IMR-90 (cell line): ENCODE measurements around the gene TCEA2. TPM values are rescaled to one million over a fixed set of nuclear protein-coding genes. Genes with fewer than 3 reads are reported as not detected.

Experiments
- ATAC-seq: fragments of 200-7000 bp; cut with Tn5 transposase; 2 replicates; pipeline ENCODE4 v1.9.1; 2020; ENCODE audit warnings: low read depth, mild to moderate bottlenecking, moderate library complexity
- BruUV-seq: library from RNA; stranded (reverse); fragments of 400-500 nt; replicated peaks from 2 replicates; lab custom pipeline; 2021; lab: Mats Ljungman, UMichigan
- CTCF ChIA-PET: fragments of 300-600 bp; formaldehyde crosslinking; extraction: SDS; loops from one replicate; lab custom pipeline; 2021; ENCODE audit warnings: antibody characterized with exemption; lab: Yijun Ruan, JAX
- POLR2A ChIA-PET: fragments of 300-600 bp; sonication (Branson Sonifier 250); formaldehyde crosslinking; loops from one replicate; lab custom pipeline; 2022; ENCODE audit warnings: antibody characterized with exemption; ENCODE audit not compliant: unreplicated experiment; lab: Charles Lee
- DNase-seq: peaks from one replicate; pipeline ENCODE4 v3.0.0; 2013
- H2AFZ ChIP-seq: replicated peaks from 2 replicates; pipeline ENCODE3; 2013; ENCODE audit warnings: low read length, mild to moderate bottlenecking; ENCODE audit not compliant: poor library complexity
- H2AK5ac ChIP-seq: 2 replicates; pipeline ENCODE4 v1.6.1; 2013; ENCODE audit warnings: low read depth, low read length, inconsistent platforms
- H2AK9ac ChIP-seq: replicated peaks from 2 replicates; pipeline ENCODE3; 2013; ENCODE audit warnings: mild to moderate bottlenecking, low read depth, low read length, moderate library complexity; ENCODE audit not compliant: poor library complexity
- H2BK120ac ChIP-seq: 2 replicates; pipeline ENCODE4 v1.6.1; 2013; ENCODE audit warnings: low read depth, low read length, inconsistent platforms
- H2BK15ac ChIP-seq: 3 replicates; pipeline ENCODE4 v1.6.1; 2013; ENCODE audit warnings: low read depth, low read length, inconsistent platforms
- H2BK20ac ChIP-seq: 2 replicates; pipeline ENCODE4 v1.6.1; 2013; ENCODE audit warnings: low read depth, mild to moderate bottlenecking, inconsistent platforms, low read length, moderate library complexity
- H2BK5ac ChIP-seq: 2 replicates; pipeline ENCODE4 v1.6.1; 2013; ENCODE audit warnings: mild to moderate bottlenecking, low read depth, low read length, inconsistent platforms; ENCODE audit not compliant: poor library complexity, severe bottlenecking
- H3K14ac ChIP-seq: replicated peaks from 2 replicates; pipeline ENCODE4 v1.6.1; 2013; ENCODE audit warnings: low read depth, low read length, inconsistent platforms
- H3K18ac ChIP-seq: 2 replicates; pipeline ENCODE4 v1.6.1; 2013; ENCODE audit warnings: low read depth, low read length, control low read depth
- H3K23ac ChIP-seq: 2 replicates; pipeline ENCODE4 v1.6.1; 2013; ENCODE audit warnings: low read depth, low read length, inconsistent platforms
- H3K27ac ChIP-seq: 2 replicates; pipeline ENCODE4 v1.5.1; 2013; ENCODE audit warnings: mild to moderate bottlenecking, control low read depth, low read length; ENCODE audit not compliant: insufficient read depth
- H3K27me3 ChIP-seq: 2 replicates; pipeline ENCODE4 v1.6.1; 2013; ENCODE audit warnings: low read length; ENCODE audit not compliant: control insufficient read depth, insufficient read depth
- H3K36me3 ChIP-seq: 2 replicates; pipeline ENCODE4 v1.6.1; 2013; ENCODE audit warnings: low read length, mixed read lengths; ENCODE audit not compliant: control insufficient read depth, insufficient read depth
- H3K4ac ChIP-seq: 2 replicates; pipeline ENCODE4 v1.6.1; 2013; ENCODE audit warnings: low read depth, low read length, inconsistent platforms
- H3K4me1 ChIP-seq: 2 replicates; pipeline ENCODE4 v1.6.1; 2013; ENCODE audit warnings: low read length, mixed read lengths; ENCODE audit not compliant: control insufficient read depth, insufficient read depth
- H3K4me2 ChIP-seq: 2 replicates; pipeline ENCODE4 v1.6.1; 2013; ENCODE audit warnings: low read depth, mild to moderate bottlenecking, control low read depth, low read length, moderate library complexity
- H3K4me3 ChIP-seq: 2 replicates; pipeline ENCODE4 v1.5.1; 2013; ENCODE audit warnings: low read depth, mild to moderate bottlenecking, control low read depth, low read length, moderate library complexity; ENCODE audit not compliant: insufficient read depth
- H3K56ac ChIP-seq: 2 replicates; pipeline ENCODE4 v1.6.1; 2013; ENCODE audit warnings: low read length, inconsistent platforms; ENCODE audit not compliant: insufficient read depth; ENCODE audit errors: extremely low read depth
- H3K79me1 ChIP-seq, 2 experiments: 2 replicates each; pipeline ENCODE4 v1.6.1; 2013; ENCODE audit warnings: low read length in 2 of 2, inconsistent platforms in 1 of 2, low read depth in 1 of 2
- H3K9ac ChIP-seq: 2 replicates; pipeline ENCODE4 v1.6.1; 2013; ENCODE audit warnings: low read depth, low read length, control low read depth
- H3K9me1 ChIP-seq: 2 replicates; pipeline ENCODE4 v1.6.1; 2013; ENCODE audit warnings: low read length, inconsistent platforms; ENCODE audit not compliant: insufficient read depth
- H3K9me3 ChIP-seq: 2 replicates; pipeline ENCODE4 v1.6.1; 2013; ENCODE audit warnings: low read length; ENCODE audit not compliant: control insufficient read depth, insufficient read depth
- H4K20me1 ChIP-seq: 2 replicates; pipeline ENCODE4 v1.6.1; 2013; ENCODE audit warnings: low read length, inconsistent platforms; ENCODE audit not compliant: insufficient read depth
- H4K5ac ChIP-seq: 2 replicates; pipeline ENCODE4 v1.6.1; 2013; ENCODE audit warnings: mild to moderate bottlenecking, low read depth, low read length, control low read depth
- H4K8ac ChIP-seq, 2 experiments: 2 replicates each; pipeline ENCODE4 v1.6.1; 2013; ENCODE audit warnings: low read depth in 2 of 2, low read length in 2 of 2, control low read depth in 1 of 2, inconsistent platforms in 1 of 2
- H4K91ac ChIP-seq: 2 replicates; pipeline ENCODE4 v1.6.1; 2013; ENCODE audit warnings: low read depth, low read length, inconsistent platforms; ENCODE audit not compliant: insufficient read depth
- BHLHE40 ChIP-seq: fragments of 150-350 bp; IDR thresholded peaks from 2 replicates; pipeline ENCODE4 v1.6.1; 2016; ENCODE audit warnings: mild to moderate bottlenecking, low read depth, low read length
- CEBPB ChIP-seq: IDR thresholded peaks from 2 replicates; pipeline ENCODE4 v1.6.1; 2012; ENCODE audit warnings: low read depth, low read length, improper control_type of control experiment
- CTCF ChIP-seq: conservative IDR thresholded peaks from 2 replicates; pipeline ENCODE4 v1.5.1; 2012; ENCODE audit warnings: mild to moderate bottlenecking, low read depth, low read length, improper control_type of control experiment
- POLR2A ChIP-seq: IDR thresholded peaks from 2 replicates; pipeline ENCODE4 v1.6.1; 2012; ENCODE audit warnings: mild to moderate bottlenecking, low read depth, low read length
- RAD21 ChIP-seq: IDR thresholded peaks from 2 replicates; pipeline ENCODE4 v1.6.1; 2012; ENCODE audit warnings: low read length, improper control_type of control experiment
- RCOR1 ChIP-seq: IDR thresholded peaks from 2 replicates; pipeline ENCODE4 v1.6.1; 2012; ENCODE audit warnings: mild to moderate bottlenecking, low read length, improper control_type of control experiment; ENCODE audit not compliant: insufficient replicate concordance
- USF2 ChIP-seq: fragments of 150-350 bp; IDR thresholded peaks from 2 replicates; pipeline ENCODE4 v1.6.1; 2017; ENCODE audit warnings: mild to moderate bottlenecking, antibody characterized with exemption, low read length, low read depth
- WGBS, 2 experiments: methylation state at CpG; one replicate each; pipeline versions ENCODE4 v1.1.5 to v1.1.7; 2013; ENCODE audit warnings: missing lambda C conversion rate in 2 of 2; ENCODE audit not compliant: insufficient read length in 1 of 2; ENCODE audit errors: extremely low coverage in 2 of 2; 5-methylcytosine and 5-hydroxymethylcytosine counted together
- dilution Hi-C: fragments of 300-500 bp; cut with HindIII; formaldehyde crosslinking; loops from one replicate; pipeline ENCODE4 v1.14.3; 2018; ENCODE audit warnings: low sequenced_read_pairs; ENCODE audit not compliant: unreplicated experiment
- in situ Hi-C: fragments of 300-500 bp; cut with MboI; formaldehyde crosslinking; loops from 3 replicates; pipeline ENCODE4 v1.14.3; 2019; ENCODE audit warnings: low sequenced_read_pairs, inconsistent platforms, mixed read lengths
- intact Hi-C: fragments of 100-400 bp; cut with micrococcal nuclease; formaldehyde crosslinking; loops from 2 replicates; pipeline ENCODE4 v1.10.0; 2022
- polyA plus RNA-seq, 3 experiments: library from polyadenylated mRNA; depleted of rRNA; stranded (reverse); fragments of >200 nt; gene quantifications; 2 replicates each; pipeline ENCODE4 v1.2.3, GENCODE V29; 2012; ENCODE audit warnings: low replicate concordance in 1 of 3
- total RNA-seq: library from RNA; depleted of rRNA; stranded (reverse); fragments of >200 nt; gene quantifications from 2 replicates; pipeline ENCODE4 v1.2.3, GENCODE V29; 2012

TCEA2 gene
- total and polyA plus RNA-seq, 2 of the 4 experiments (the other 2 are of a cell fraction): 9.3 to 30.0 TPM

- no peak for ATAC-seq
- no TSS peak for BruUV-seq
- intact Hi-C loops (no loop called here), dilution Hi-C loops (no loop called here), in situ Hi-C loops (no loop called here)
- H3K27me3 ChIP-seq: peaks cover 44% of the 10 kb centered on the region
- no peak overlapping the region for H2BK20ac ChIP-seq
- H3K56ac ChIP-seq: no peak overlapping the region
- H3K79me1 ChIP-seq: no peaks in the 10 kb centered on the region
- no peaks in the 10 kb centered on the region for H3K36me3 ChIP-seq
- WGBS, 2 experiments: 85% methylated on average over 4 of the region's 10 CpGs; no CpG with 5 or more reads in 1 of the 2 experiments
- H2BK120ac ChIP-seq: no peak overlapping the region
- no peak overlapping the region for H3K4ac ChIP-seq
- no peak overlapping the region for H2BK5ac ChIP-seq
- no peak overlapping the region for H4K5ac ChIP-seq
- H3K9me3 ChIP-seq: no peaks in the 10 kb centered on the region
- H3K9me1 ChIP-seq: no peaks in the 10 kb centered on the region
- no peak for DNase-seq
- H2BK15ac ChIP-seq: no peak overlapping the region
- POLR2A ChIA-PET: no interaction called here
- H3K27ac ChIP-seq: no peak overlapping the region
- no peak overlapping the region for H2AK5ac ChIP-seq
- H2AK9ac ChIP-seq: no peak overlapping the region
- no peaks in the 10 kb centered on the region for H4K20me1 ChIP-seq
- H4K8ac ChIP-seq: no peak overlapping the region
- H3K23ac ChIP-seq: no peak overlapping the region
- no peaks in the 10 kb centered on the region for H3K4me1 ChIP-seq
- H4K91ac ChIP-seq: no peak overlapping the region
- CTCF ChIA-PET: no interaction called here
- H3K14ac ChIP-seq: no peak overlapping the region
- no peak overlapping the region for H3K9ac ChIP-seq
- H2AFZ ChIP-seq: no peak overlapping the region
- no peak overlapping the region for H3K4me3 ChIP-seq
- TF ChIP-seq BHLHE40 (no peak), CEBPB (no peak), USF2 (no peak), POLR2A (no peak), CTCF (no peak), RAD21 (no peak), RCOR1 (no peak)
- H3K18ac ChIP-seq: no peak overlapping the region
- H3K4me2 ChIP-seq: no peak overlapping the region
These were observed 47.5 kb downstream of the TCEA2 start for GRCh38 chr20:64110411-64111068.
